SW 1271 (cell line): ENCODE results near the gene SHISA6.

Experiments used
- DNase-seq, 2 experiments: peaks; one replicate each; lab custom pipeline; 2025; lab: John Stamatoyannopoulos, UW

Gene SHISA6

GRCh38 chr17:11240841-11241610 is at the start of gene SHISA6:
Gene SHISA6 (plus strand): TSS chr17:11241213.
- DNase-seq = no peak

- DNase-seq = no peak
Measured at GRCh38 chr17:11195801-11196200, 45.2 kb upstream of the SHISA6 start.

- DNase-seq = no peak
Measured at GRCh38 chr17:11204991-11205390, 36.0 kb upstream of the SHISA6 start.

DNA sequence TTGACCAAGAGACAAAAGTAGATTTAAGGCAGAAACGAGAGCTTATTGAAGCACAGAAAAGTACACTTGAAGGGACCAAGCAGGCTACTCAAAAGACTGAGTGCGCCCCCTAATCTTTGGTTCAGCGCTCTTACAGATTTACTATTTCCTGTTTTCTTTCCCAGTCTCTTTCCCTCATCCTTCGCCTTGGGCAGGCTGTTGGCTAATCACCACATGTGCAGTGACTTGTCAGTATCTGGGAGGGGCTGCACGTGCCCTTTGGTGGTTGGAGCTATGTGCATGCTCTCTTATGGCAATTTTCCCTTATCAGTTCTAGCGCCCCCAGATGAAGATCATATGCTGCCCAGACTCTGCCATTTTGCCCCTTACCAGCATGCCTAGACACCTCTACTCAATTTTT is 35.4 kb upstream of the SHISA6 start:
- DNase-seq = no peak

DNA sequence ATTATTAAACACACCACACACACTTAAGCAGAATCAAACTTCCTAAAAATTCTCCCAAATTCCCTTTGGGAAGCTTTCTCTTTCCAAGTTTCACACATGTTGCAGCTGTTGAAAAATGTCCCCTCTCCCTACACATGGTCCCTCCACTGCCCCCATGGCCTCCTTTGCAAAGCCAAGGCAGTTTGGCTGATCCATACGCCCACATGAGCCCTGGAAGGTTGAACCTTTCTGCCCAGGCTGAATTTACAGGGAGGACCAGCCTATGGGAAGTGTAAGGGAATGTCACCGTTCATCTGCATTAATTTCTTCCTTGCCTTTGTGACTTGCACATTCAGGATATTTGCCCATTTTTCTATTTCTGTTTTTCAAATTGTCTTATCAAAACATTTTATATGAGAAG is 31.1 kb upstream of the SHISA6 start:
- no peak for DNase-seq

DNA sequence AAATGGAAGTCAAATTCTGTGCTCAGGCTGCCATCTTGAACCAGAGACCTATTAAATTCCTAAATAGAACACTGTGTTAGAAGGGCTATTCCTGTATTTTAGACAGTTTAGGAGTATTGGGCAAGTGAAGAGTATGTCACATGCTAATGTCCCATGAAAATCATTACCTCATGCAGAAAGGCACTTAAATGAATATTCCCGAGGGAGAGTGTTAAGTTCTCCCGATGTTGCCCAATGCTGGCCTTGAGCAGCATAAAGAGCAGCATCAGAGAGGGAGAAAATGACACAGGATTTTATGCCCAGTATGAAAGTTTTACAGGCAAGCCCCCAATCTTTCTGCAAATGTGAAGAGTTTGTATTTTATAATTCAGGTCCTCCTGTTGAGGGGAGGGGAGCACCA is 28.2 kb upstream of the SHISA6 start:
- no peak for DNase-seq

DNA sequence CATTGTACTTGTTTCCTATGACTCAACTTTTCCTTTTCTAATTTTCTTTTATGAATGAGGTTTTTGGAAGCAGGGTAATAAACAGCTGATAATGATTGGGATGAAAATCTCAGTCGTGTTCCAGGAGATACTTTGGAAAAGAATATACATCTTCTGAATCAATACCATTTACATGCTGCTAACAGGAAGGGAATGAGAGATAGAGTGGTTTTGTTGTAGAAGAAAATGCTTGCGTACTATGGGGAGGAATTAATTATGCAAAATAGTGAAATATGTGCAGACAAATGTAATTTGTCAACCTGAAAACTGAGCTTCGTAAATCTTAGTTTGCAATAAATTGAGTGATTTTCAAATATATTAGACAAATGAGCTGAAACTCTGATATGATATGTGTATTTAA is 24.0 kb upstream of the SHISA6 start:
- DNase-seq = no peak

- DNase-seq = no peak
Measured at GRCh38 chr17:11221196-11221595, 19.8 kb upstream of the SHISA6 start.

- DNase-seq = no peak
Measured at GRCh38 chr17:11221721-11222120, 19.3 kb upstream of the SHISA6 start.

DNA sequence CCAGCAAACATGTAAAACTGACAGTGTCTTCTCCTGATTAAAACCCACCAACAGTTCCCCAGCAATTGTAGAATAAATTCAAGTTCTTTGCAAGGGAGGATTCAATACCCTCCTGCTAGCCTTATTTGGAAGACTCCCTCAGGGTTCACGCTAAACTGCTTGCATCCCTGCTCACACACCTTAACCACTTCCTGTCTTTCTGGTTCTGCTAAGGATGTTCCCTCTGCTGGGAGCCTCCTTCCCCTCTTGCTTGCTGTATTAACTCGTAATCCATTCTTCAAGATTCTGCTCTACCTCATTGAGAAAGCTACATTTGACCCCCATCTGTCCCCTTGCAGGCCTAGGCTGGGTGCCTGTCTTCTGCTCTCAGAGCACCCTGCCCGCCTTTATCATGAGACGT is 2.3 kb upstream of the SHISA6 start:
- no peak for DNase-seq

DNA sequence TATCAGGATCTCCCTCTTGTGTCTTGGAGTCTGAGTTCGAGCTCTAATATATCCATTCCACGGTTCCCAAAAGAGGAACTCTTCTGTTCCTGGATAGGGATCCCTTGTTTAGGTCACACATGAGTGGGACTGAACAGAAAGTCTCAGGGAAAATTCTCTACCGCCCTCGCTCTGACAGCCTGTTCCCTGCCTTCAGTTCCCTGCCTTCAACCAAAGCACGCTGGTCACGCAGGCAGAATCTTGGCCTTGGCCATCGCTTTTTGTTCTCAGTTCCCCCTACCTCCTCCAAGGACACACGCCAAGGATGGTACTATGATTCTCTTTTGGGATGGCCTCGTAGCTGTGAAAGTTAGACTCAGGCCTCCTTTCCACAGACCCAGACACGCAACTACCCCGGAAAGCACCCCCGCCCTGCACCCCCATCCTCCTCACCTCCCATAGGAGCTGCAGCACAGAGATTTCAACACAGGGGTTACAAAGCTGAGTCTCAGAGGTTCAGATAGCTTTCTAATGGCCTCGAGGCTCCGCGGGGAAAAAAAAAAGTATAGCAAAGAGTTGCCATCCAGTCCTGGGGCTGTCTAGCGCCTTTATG is 1.5 kb upstream of the SHISA6 start:
- DNase-seq = no peak

DNA sequence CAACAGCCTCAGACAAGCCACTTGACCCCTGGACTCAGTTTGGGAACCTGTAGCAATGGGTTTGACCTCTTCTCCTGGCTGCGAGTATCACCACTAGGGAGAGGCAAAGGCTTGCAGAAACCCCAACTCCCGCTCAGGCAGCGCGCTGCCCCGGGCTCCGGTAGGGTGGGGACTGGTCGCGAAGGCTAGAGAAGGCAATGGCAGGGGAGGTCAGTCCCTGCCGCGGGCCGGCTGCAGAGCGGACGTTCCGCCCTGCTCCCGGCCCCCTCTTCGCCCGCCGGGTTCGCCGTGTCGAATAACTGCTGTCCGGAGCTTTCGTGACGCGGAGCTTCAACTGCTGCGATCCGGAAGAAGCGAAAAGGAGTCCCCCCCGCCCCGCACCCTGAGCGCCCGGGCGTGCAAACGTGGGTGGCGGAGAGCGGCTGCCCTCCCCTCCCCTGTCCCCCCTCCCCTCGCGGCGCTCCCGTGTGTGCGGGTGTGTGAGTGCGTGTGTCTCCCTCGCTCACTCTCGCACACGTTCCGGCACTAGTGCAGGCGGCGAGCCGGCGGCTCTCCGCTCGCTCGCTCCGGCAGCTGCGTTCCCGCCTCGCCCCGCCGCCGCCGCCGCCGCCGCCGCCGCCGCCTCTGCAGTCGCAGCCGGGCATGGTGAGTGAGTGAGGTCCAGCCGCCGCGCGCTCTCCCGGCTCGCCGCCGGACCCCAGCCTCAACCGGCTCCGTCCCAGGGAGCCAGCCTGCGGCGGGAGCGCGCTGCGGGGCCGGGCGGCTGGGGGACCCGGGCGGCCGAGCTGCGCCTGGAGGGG is 772 bp upstream of the SHISA6 start:
- no peak for DNase-seq

DNA sequence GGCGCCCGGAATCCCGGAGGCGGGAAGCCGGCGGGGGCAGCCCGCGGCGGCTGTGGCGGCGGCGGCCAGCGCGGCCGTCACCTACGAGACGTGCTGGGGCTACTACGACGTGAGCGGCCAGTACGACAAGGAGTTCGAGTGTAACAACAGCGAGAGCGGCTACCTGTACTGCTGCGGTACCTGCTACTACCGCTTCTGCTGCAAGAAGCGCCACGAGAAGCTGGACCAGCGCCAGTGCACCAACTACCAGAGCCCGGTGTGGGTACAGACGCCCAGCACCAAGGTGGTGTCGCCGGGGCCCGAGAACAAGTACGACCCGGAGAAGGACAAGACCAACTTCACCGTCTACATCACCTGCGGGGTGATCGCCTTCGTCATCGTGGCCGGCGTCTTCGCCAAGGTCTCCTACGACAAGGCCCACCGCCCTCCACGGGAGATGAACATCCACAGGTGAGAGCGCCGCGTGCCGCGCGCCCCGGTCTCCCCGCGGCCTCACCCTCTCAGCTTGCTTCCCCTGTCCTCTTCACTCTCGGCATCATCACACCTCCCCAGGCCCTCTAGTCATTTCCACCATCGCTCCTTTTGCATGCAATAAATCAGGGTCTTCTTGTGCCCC is 706 bp downstream of the SHISA6 start:
- no peak for DNase-seq

GRCh38 chr17:11242411-11242810 is 1.4 kb downstream of the SHISA6 start:
- no peak for DNase-seq

DNA sequence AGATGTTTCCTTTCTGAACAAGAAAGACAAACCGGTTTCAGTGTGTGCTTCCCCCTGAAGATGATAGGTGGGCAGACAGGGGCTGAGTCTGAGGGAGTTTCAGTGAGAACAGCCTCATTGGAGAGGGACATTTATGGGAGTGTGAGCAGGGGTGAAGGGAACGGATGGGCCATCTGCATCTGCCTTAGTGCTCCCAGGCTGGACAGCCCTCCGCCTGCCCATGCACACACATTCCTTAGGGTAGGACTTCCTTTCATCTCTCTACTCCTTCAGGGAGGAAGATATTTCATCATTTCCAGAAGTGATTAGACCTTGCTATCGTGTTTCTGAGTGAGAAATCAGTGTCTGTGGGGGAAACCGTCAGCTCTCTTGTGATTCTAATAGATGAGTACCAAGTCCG is 3.8 kb downstream of the SHISA6 start:
- no peak for DNase-seq

DNA sequence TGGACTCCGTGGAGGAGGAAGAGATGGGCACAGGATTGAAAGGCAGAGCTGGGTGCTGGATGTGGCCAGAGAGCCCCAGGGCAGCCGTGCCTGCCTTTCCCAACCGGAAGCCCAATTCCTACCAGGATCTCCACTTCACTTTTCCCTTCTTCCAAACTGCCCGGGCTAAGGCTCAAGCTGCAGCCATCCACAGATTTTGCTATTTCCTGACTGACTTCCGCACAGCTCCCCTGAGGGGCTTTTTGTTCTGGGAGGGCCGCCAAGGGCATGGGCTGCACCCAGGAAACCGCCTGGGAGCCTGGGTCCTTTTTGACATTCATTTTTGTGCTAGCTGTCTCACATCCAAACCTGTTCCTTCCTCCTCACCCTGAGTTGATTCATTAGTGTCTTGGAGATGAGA is 4.2 kb downstream of the SHISA6 start:
- no peak for DNase-seq

DNA sequence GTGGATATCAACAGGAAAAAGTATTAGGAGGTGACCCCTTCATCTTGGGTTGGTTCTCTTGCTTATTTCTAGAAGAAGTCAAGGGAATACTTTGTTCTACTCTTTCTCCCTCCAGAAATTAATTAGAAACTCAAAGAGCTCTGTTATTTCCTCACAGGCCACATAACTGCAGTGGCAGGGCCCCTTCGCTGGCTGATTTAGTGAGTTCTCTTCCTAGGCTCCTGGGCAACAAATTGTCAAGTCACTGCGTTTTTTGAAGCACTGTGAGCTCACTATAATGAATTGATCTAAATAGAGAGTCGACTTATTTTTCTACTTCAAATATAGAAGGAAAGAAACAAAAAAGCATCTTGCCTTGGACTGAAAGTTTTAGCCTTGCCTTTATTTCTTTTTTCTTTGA is 4.8 kb downstream of the SHISA6 start:
- no peak for DNase-seq

GRCh38 chr17:11250161-11250560 is 9.1 kb downstream of the SHISA6 start:
- no peak for DNase-seq

GRCh38 chr17:11251561-11252107 is 10.6 kb downstream of the SHISA6 start:
- no peak for DNase-seq

DNA sequence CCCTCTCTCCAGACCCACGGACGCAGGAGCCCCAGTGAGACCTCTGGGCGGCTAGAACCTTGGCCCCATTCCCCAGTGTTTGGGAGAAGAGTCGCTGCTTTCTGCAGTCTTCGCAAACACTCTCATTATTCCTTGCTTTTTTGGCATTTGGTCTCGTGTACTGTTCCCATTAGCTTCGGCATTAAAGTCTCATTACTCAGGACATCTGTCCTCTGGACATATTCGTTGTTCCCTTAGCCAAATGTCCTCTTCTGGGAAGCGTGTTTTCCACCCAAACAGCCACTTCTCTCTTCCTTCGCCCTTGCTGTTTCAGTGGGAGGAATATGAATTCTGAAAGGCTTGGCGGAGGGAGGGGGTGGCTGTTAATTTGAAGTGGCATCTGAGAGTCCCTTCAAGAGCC is 11.1 kb downstream of the SHISA6 start:
- DNase-seq = no peak

DNA sequence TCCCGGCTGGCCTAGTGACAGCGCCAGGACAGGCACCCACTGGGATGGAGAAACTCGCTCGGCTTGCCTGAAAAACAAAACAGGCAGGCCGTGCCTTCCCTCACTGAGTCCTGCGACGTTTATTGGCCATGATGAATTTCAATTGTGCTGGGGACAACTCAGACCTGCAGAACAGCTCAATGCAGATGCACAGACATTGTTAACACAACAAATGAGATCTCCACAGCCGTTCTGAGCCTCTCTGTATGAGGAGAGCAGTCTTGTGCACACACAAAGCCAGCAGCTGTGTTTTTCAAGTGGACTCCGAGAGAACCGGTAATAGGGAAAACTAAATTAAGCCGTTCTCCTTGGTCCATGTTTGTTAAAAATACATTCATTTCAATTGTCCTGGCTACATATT is 15.9 kb downstream of the SHISA6 start:
- DNase-seq = no peak

DNA sequence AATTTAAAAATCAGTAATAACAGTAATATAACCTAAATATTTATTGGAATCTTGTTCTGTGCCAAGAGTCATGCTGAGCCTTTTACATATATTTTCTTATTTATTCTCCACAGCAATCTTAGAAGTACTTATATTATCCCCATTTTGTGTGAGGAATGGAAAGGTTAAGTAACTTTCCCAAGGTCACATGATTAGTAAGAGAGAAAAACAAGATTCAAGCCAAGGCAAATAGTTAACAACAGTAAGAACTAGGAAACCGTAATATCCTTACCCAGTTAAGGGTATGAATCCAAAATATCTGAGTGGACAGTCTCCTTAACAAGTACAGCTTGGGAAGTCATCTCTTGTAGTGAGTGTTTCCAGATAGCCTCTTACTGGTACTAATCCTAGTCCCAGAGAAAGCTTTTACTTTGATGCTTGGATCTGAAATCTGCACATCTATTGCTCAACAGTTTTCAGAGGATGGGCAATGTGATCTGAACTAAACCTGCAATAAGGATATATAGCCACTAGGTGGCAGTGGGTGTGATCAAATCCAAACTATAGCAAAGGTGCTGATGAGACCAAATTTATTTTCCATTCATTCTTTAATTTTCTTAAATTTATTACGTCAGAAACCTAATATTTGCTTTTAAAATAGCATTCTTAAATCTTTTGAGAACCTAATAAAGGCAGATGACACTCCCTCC is 23.3 kb downstream of the SHISA6 start:
- DNase-seq = no peak
